Cardiac fibroblast (primary cell): ENCODE results near the gene RELN.

ENCODE experiments used
- DNase-seq, 2 donors: peaks; one replicate each; pipeline versions ENCODE4 v3.0.0 to v3.0.0-alpha.2; 2010; ENCODE audit warnings: low read depth in 2 of 2
- H3K4me3 ChIP-seq, 2 donors: replicated peaks in 1 of 2; 1 replicate in 1 of 2; 2 replicates in 1 of 2; pipeline ENCODE4 v1.5.1; 2011; ENCODE audit warnings: low read depth in 2 of 2, low read length in 2 of 2, mild to moderate bottlenecking in 2 of 2, moderate library complexity in 1 of 2
- CTCF ChIP-seq: IDR thresholded peaks from one replicate; pipeline ENCODE4 v1.5.1; 2011; ENCODE audit warnings: low read depth, mild to moderate bottlenecking, low read length, inconsistent platforms

The RELN gene

GRCh38 chr7:103573479-103574058 lies 415.9 kb downstream of the RELN start:
- peak; percentile 35 for TF ChIP-seq CTCF
- peak; percentile 53 to 71 for DNase-seq
- H3K4me3 ChIP-seq = no peak overlapping the region

- TF ChIP-seq CTCF = no peak
These were observed 417.9 kb downstream of the RELN start for GRCh38 chr7:103571586-103571985.

DNA sequence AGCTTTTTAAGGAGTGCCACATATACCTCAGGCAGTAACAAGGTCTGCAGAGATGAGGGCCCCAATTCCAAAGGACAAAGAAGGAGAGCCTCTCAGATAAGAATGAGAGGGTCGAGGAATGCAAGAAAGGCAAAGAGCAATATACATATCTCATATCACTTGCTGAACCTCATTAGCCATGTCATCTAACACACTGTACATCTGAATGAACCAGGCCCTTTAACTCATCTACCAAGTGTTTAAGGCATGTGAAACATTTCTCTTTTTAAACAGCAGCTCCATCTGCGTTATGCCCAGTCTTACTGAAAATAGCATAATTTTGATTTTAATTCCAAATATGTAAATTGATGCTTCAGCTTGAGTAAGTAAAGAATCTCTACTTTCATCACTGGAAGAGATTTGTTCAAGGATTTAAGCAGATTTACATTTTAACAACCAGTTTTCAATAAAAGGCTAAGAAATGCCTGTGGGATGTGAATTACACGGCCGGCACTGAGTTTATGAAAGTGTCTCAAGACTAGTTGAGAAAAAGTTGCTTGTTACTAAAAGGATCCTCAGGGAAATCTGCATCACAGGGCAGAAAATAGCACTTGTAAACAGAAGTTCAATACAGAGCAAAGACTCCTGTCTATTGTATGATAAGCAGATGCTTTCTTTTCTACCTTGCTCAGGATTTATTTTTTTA lies 419.7 kb downstream of the RELN start:
- H3K4me3 ChIP-seq = no peak overlapping the region
- DNase-seq = no peak
- no peak for TF ChIP-seq CTCF

More at GRCh38 chr7:103571586-103571985, 417.9 kb downstream of the RELN start:
- no peak overlapping the region for H3K4me3 ChIP-seq
- DNase-seq = no peak

- H3K4me3 ChIP-seq = no peak overlapping the region
- no peak for DNase-seq
- TF ChIP-seq CTCF = no peak
These were observed 425.0 kb downstream of the RELN start for GRCh38 chr7:103564416-103564815.

DNA sequence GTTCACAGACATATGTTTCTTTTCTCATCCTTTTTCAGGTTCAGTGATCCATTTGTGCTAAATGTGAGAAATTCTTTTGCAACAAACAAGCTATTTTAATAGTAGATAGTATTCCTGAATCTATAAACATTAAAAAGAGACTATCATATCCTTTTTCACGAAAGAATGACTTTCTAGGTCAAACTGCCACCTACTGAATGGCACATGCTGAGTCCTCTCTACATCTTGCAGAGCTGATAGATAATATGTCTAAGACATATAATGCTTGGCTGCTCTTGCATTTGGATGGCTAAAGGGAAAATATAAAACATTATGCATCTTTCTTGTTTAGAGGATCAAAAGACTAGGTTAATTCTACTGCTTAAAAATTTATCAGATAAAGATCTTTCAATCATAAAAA lies 429.3 kb downstream of the RELN start:
- DNase-seq = no peak
- no peak overlapping the region for H3K4me3 ChIP-seq
- no peak for TF ChIP-seq CTCF

- TF ChIP-seq CTCF = no peak
- no peak overlapping the region for H3K4me3 ChIP-seq
- DNase-seq = no peak
These were observed 438.4 kb downstream of the RELN start for GRCh38 chr7:103551016-103551415.
